Mucosa of descending colon (tissue), 3 donors: ENCODE measurements around the gene TTLL9. TPM values are rescaled to one million over a fixed set of nuclear protein-coding genes. Genes with fewer than 3 reads are reported as not detected.

Experiments
- ATAC-seq: fragments of 200-7000 bp; cut with Tn5 transposase; one replicate; pipeline ENCODE4 v1.9.1; 2020; ENCODE audit warnings: mild to moderate bottlenecking, moderate library complexity
- DNase-seq, 3 donors: peaks; one replicate each; pipeline ENCODE4 v3.0.0-alpha.2; 2020
- H3K36me3 ChIP-seq: fragments of 200-600 bp; one replicate; pipeline ENCODE4 v1.8.0; 2021; ENCODE audit warnings: low read depth, mild to moderate bottlenecking
- H3K4me1 ChIP-seq: fragments of 200-600 bp; one replicate; pipeline ENCODE4 v1.8.0; 2021; ENCODE audit warnings: low read depth, mild to moderate bottlenecking
- H3K4me3 ChIP-seq: fragments of 200-600 bp; one replicate; pipeline ENCODE4 v1.8.0; 2021; ENCODE audit warnings: mild to moderate bottlenecking
- H3K9me3 ChIP-seq: fragments of 200-600 bp; one replicate; pipeline ENCODE4 v1.8.0; 2021; ENCODE audit warnings: mild to moderate bottlenecking
- CTCF ChIP-seq: fragments of 200-600 bp; IDR thresholded peaks from one replicate; pipeline ENCODE4 v1.8.0; 2022; ENCODE audit warnings: antibody characterized with exemption, mild to moderate bottlenecking
- intact Hi-C, 2 donors: fragments of 100-400 bp; cut with DNase I in 1 of 2; cut with micrococcal nuclease in 1 of 2; formaldehyde crosslinking; loops; one replicate each; pipeline versions ENCODE4 v1.11.0 to v1.11.1; 2022; cut with DNase I, micrococcal nuclease
- total RNA-seq, 3 donors: library from RNA; stranded (reverse); fragmentation: NEBNext Ultra II Directional in 2 of 3; extraction: Animal tissue kit (Norgen Biotek cat#: 25700) in 2 of 3; gene quantifications; one replicate each; pipeline versions ENCODE4 v1.2.1 to v1.2.4, GENCODE V29; 2021 to 2023
- donor health status: DM: no; HTN: no; CAD: no; lungs with moderate emphysema.
- donor health status: DM: no; HTN: no; CAD: no.
- donor health status: DM: no; HTN: yes; CAD: no.

TTLL9 gene
- total RNA-seq, 3 donors from 2014 or later: 0.25 TPM; not detected in 2

DNA sequence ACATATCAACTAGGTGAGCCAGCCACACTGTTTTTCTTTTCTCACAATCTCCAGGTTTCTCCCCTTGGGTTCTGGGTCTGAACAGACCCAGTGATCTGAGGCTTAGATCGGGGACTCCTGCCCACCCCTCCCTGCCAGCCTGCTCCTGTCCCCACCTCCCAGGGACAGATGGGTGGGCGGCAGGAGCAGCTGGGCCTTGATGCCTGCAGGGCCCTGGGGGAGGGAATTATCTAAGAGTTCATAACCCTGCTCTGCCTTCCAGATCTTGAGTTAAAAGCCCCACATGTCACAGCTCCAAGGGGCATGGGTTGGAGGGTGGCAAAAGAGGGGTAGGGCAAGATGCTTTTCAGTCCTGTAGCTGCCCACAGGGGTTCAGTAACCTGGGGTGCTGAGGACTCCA, 92.3 kb downstream of the TTLL9 start:
- Histone ChIP-seq H3K4me1 (peaks cover under 1% of the 10 kb centered on the region), H3K4me3 (no peak overlapping the region), H3K36me3 (no peaks in the 10 kb centered on the region), H3K9me3 (no peaks in the 10 kb centered on the region)
- no peak for TF ChIP-seq CTCF
- ATAC-seq (no peak), DNase-seq (no peak)
- intact Hi-C loops: no loop called here

GRCh38 chr20:31963889-31964288, 93.5 kb downstream of the TTLL9 start:
- Histone ChIP-seq H3K4me3 (no peak overlapping the region), H3K9me3 (no peaks in the 10 kb centered on the region), H3K36me3 (no peaks in the 10 kb centered on the region), H3K4me1 (peaks cover 3% of the 10 kb centered on the region)
- DNase-seq (no peak), ATAC-seq (no peak)
- intact Hi-C loops: no loop called here
- no peak for TF ChIP-seq CTCF

DNA sequence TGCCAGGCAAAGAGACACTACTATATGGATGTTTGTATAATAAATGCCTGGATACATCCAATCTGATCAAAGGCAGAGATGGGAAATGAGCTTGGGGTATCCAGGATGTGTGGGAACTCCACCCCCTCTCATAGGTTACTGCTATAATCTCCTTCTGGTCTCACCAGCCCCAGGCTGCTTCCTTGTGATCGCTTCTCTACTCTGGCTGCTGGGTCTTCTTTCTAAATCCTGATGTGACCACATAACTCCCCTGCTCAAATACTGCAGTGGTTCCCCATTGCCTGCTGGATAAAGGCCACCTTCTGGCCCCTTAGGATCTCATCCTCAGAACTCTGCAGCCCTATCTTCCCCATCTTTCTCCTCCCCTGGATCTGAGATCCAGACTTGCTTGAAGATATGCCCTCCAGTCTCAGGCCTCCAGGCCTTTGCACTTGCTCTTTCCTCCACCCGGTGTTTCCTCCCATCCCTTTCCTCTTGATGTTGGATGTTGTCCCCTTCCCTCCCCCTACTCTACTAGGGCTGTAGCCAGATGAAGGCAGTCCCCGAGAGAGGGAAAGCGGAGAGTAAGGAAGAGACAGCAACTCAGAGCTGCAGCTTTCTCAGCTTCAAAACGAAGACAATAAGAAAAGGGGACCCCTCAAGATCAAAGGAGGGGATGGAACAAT, 96.7 kb downstream of the TTLL9 start:
- ATAC-seq: no peak
- H3K36me3 ChIP-seq: no peaks in the 10 kb centered on the region
- TF ChIP-seq CTCF: no peak
- no peaks in the 10 kb centered on the region for H3K9me3 ChIP-seq
- H3K4me1 ChIP-seq: peaks cover 3% of the 10 kb centered on the region
- H3K4me3 ChIP-seq: no peak overlapping the region
- intact Hi-C loops: no loop called here
- no peak for DNase-seq

DNA sequence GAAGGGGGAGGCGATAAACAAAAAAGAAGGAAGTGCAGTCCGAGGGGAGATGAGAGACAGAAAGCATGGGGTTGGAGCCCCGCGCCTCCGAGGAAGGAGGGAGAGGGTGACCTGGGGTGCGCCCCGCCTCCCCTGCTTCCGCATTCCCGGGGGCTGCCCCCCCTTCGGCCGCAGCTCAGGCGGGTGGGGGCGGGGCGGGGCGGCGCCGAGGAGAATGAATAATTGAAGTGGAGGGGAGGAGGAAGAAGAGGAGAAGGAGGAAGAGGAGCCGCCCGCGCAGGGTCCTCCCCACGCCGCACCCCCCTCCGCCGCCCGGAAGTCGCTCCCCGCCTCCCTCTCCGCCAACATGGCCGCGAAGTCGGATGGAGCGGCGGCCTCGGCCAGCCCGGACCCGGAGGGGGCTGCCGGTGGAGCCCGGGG, 97.4 kb downstream of the TTLL9 start, which contains the start of gene XKR7:
Gene XKR7, plus strand, starts transcription at position 322 of the 420 bp plus-strand sequence. Its CDS starts 25 bp downstream, at position 347.
- no peak for TF ChIP-seq CTCF
- H3K4me3 ChIP-seq: no peak within 1 kb of the TSS
- ATAC-seq (no peak), DNase-seq (peak in 1 of 3 donors; percentile 1)
- intact Hi-C loops: no loop called here
- H3K4me1 ChIP-seq: peaks cover 3% of the 10 kb centered on the region
- no peaks in the 10 kb centered on the region for H3K36me3 ChIP-seq
- H3K9me3 ChIP-seq: no peaks in the 10 kb centered on the region

- Histone ChIP-seq H3K4me3 (no peak overlapping the region), H3K4me1 (peaks cover 3% of the 10 kb centered on the region), H3K9me3 (no peaks in the 10 kb centered on the region), H3K36me3 (no peaks in the 10 kb centered on the region)
- peak; percentile 93 for ATAC-seq
- peak; percentile 64 to 81 (median 78) for DNase-seq
- intact Hi-C loops: no loop called here
- no peak for TF ChIP-seq CTCF
These were observed 98.1 kb downstream of the TTLL9 start for GRCh38 chr20:31968291-31969126.
